HG02852 (cell line): Measurements from ENCODE around the gene BLACAT1.
"Not testable (repeated sequence)": the region's sequence is repeated elsewhere in the genome, so short reads cannot be mapped to it uniquely, and the experiment has no call there.

Experiments used
- ATAC-seq: cut with Tn5 transposase; IDR thresholded peaks from one replicate; pipeline ENCODE4 v1.9.1; 2021; ENCODE audit warnings: mild to moderate bottlenecking, moderate library complexity; ENCODE audit not compliant: unreplicated experiment

BLACAT1 gene

DNA sequence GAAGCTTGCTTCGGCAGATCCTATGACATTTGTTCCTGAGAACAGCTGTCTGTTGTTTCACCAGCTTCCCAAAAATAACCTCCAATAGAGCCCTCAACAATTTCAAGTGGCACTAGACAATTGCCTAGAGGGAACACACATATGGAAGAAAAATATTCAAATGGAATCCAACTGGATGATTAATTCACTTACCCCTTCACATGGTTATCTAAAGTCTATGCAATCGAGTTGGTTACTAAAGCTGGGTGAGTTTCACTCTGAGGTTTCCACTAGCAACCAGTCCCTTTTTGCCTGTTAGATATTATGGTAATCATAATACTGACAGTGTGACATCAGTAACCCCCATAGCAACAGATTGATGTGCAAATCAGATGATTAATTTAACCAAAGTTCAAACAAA is 34.0 kb downstream of the BLACAT1 start, which contains the start of gene LEMD1:
Gene LEMD1 (minus strand): TSS at position 259 of the 400 bp plus-strand sequence. CDS start 1,520 bp downstream, outside the sequence.
- no peak for ATAC-seq

GRCh38 chr1:205420938-205421337 is 34.9 kb downstream of the BLACAT1 start:
- ATAC-seq: no peak

- no peak for ATAC-seq
Observed at GRCh38 chr1:205417870-205418635, 37.8 kb downstream of the BLACAT1 start.

DNA sequence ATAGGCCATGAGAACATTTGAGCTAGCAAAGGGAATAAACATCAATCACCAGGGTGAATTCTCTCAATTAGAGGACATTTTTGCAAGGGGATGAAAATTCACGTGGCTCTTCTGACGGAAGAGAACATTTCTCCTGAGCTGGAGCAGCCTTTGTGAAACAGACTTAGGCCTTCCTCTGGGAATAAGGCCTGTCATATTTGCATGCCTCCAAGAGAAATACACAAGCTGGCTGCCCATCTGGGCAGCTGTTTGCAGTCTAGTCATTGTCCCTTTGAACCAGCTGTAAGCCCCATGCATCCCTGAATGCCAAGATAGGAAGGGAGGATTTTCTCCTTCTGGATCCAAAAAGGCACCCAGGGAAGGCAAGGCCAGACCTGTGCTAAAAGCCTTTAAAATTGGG is 39.5 kb downstream of the BLACAT1 start:
- ATAC-seq: no peak

GRCh38 chr1:205410581-205411298 is 45.1 kb downstream of the BLACAT1 start:
- ATAC-seq: no peak

DNA sequence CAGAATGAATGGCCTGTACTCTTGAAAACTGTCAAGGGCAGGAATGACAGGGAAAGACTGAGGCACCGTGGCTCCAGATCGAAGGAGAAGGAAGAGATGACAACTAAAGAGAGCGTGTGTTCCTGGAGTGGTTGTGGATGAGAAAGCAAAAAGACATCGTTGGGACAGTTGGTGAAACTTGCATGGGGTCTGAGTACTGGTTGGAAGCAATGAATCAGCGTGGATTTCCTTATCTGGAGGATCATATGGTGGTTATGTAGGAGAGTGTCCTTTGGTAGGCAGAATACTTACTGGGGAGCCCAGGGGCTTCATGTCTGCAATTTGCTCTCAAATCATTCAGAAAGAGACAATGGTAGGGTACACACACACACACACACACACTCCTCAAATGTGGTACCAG is 47.9 kb downstream of the BLACAT1 start:
- ATAC-seq: no peak

DNA sequence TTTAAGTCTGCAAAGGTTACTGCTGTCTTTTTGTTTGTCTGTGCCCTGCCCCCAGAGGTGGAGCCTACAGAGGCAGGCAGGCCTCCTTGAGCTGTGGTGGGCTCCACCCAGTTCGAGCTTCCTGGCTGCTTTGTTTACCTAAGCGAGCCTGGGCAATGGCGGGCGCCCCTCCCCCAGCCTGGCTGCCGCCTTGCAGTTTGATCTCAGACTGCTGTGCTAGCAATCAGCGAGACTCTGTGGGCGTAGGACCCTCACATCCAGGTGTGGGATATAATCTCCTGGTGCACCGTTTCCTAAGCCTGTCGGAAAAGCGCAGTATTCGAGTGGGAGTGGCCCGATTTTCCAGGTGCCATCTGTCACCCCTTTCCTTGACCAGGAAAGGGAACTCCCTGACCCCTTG is 49.6 kb downstream of the BLACAT1 start:
- not testable (repeated sequence) for ATAC-seq
